Fibroblast of the aortic adventitia (primary cell): ENCODE data around the gene CCDC91. TPM values are rescaled to one million over a fixed set of nuclear protein-coding genes. Genes with fewer than 3 reads are reported as not detected.

ENCODE experiments used
- DNase-seq: peaks from one replicate; pipeline ENCODE4 v3.0.0-alpha.2; 2010; ENCODE audit warnings: low read depth
- H3K4me3 ChIP-seq: 2 replicates; pipeline ENCODE4 v1.5.1; 2011; ENCODE audit warnings: low read depth, mild to moderate bottlenecking, control low read depth, low read length, moderate library complexity
- small RNA-seq: library from RNA; depleted of rRNA; stranded (forward); fragments of <200 nt; gene quantifications from one replicate; pipeline ENCODE3, GENCODE V24; 2012
- total RNA-seq: library from RNA; depleted of rRNA; stranded (reverse); fragments of >200 nt; gene quantifications from 2 replicates; pipeline ENCODE4 v1.2.3, GENCODE V29; 2012; ENCODE audit warnings: low replicate concordance
- TF ChIP-seq, protein P1 (sequence below): IDR thresholded peaks from 2 replicates; pipeline ENCODE4 v1.5.1; 2011; ENCODE audit warnings: mild to moderate bottlenecking, low read length, control low read depth, inconsistent platforms; ENCODE audit not compliant: insufficient read depth

CCDC91 gene
- total RNA-seq, 1 donor = 37.4 TPM

DNA sequence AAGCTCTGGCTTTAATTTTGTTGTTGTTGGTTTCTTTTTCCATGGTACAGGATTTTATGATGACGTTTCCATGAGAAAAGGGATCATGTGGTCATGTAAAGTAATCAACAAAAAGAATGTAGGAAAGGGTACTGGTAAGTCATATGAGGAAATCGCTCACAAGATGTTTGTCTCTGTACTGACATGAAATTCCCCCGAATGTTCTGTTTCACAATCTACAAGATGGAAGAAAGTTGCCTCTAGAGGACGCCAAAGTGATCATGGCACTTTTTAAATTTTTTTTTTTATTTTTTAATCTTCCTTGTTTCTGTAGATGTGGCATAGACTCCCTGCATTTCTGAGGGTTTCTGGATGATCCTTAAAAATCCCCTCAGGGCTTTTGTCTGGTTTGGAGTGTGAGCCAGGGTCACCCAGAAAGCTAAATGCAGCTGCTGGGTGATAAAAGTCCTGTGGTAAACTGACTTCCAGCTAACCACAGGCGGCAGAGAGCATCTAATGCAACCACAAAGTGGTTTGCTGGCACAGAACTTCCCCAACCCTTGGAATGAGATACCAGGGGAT lies 393.5 kb downstream of the CCDC91 start:
- no peak overlapping the region for H3K4me3 ChIP-seq
- DNase-seq = no peak
- TF ChIP-seq, protein P1, sequence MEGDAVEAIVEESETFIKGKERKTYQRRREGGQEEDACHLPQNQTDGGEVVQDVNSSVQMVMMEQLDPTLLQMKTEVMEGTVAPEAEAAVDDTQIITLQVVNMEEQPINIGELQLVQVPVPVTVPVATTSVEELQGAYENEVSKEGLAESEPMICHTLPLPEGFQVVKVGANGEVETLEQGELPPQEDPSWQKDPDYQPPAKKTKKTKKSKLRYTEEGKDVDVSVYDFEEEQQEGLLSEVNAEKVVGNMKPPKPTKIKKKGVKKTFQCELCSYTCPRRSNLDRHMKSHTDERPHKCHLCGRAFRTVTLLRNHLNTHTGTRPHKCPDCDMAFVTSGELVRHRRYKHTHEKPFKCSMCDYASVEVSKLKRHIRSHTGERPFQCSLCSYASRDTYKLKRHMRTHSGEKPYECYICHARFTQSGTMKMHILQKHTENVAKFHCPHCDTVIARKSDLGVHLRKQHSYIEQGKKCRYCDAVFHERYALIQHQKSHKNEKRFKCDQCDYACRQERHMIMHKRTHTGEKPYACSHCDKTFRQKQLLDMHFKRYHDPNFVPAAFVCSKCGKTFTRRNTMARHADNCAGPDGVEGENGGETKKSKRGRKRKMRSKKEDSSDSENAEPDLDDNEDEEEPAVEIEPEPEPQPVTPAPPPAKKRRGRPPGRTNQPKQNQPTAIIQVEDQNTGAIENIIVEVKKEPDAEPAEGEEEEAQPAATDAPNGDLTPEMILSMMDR = no peak

DNA sequence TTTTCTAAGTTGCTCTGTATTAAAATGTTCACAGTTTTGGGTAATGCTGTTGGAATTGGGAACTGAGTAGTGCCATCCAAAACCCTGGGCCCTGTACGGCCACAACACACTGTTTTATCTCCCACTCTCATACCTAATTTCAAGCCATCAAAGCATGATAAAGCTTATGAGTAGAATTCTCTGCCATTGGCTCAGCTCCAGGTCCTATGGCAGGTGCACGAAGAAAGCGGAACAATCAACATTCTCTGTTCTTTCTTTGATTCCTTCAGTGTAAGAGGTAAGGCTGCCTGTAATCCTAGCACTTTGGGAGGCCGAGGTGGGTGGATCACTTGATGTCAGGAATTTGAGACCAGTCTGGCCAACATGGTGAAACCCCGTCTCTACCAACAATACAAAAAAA lies 394.9 kb downstream of the CCDC91 start:
- no peak overlapping the region for H3K4me3 ChIP-seq
- no peak for DNase-seq
- TF ChIP-seq, protein P1 = no peak

DNA sequence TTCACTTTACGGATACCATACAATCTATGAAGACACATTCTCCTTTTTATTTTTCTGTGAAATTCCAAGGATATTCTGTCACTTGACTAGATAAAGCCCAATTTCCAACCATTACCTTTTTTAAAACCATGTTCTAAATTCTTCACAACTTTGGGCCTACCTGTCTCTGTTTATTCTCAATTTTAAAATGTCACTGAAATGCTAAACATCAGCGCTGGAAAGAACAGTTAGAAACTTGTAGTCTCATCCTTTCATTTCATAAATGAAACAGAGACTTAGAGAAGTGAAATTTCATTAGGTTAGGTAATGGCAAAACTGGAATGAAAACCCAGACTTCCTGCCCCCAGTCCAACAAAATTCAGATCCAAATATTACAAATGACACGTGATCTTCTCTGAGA lies 396.2 kb downstream of the CCDC91 start:
- DNase-seq = no peak
- no peak overlapping the region for H3K4me3 ChIP-seq
- TF ChIP-seq, protein P1 = no peak

DNA sequence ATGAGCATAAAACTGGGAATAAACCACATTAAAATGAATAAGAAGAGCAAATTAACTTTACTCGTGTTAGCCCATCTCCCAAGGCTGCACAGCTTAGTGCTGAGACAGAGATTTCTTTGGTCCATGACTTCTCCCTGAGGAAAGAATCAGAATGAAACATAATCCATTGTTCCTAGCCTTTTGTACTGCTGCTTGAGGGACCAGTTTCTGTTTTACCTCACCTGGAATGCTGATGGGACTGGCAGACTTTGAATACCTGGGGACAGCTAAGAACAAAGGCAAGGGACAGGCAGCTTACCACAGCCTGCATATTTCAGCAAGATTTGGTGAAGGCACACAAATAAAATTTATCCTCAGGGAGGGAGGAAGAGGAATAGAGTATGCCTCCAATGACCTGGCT lies 401.6 kb downstream of the CCDC91 start:
- H3K4me3 ChIP-seq = no peak overlapping the region
- TF ChIP-seq, protein P1 = no peak
- DNase-seq = no peak

Small RNA genes within 50 kb of the gene (small RNA-seq; reads per million reads assigned to genes)
- gene RNA5SP355 (0.38 reads per million), gene RNU4-54P (not detected)

Other genes starting within 250 kb of the CCDC91 start
- gene PTHLH, start 217.7 kb upstream of the CCDC91 start, total RNA-seq = 1.6 and 4.3 TPM in 2 replicates